Measurements from ENCODE around the gene ANKEF1. TPM values are rescaled to one million over a fixed set of nuclear protein-coding genes. Genes with fewer than 3 reads are reported as not detected.
"Not testable (repeated sequence)": the region's sequence is repeated elsewhere in the genome, so short reads cannot be mapped to it uniquely, and the experiment has no call there.

Gene ANKEF1
- total RNA-seq, 2 experiments from 2014 or later = 4.8 to 7.3 TPM

DNA sequence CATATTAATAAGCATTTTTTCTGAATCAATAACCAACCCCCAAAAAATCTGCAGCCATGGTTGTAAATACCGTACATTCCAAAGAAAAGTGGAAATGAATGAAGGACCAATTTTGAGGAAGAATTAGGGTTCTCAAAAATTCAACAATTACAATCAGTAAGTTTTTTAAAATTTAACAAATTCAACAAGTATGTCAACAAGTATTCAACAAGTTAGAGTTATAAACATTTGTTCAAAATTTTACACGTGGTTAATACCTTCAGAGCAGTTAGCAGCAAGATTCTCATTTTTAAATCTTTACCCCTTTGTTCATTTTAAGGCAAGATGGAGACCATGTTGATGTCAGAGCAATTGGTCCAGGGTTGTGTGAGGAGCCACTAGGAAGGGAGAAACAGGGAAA lies 27.6 kb upstream of the ANKEF1 start:
- Mint-ChIP-seq H3K36me3 (no peaks in the 10 kb centered on the region), H3K4me3 (no peak overlapping the region), H3K27ac (no peak overlapping the region), H3K27me3 (peaks cover 3% of the 10 kb centered on the region), H3K9me3 (ENCODE audit: low read depth) (no peaks in the 10 kb centered on the region), H3K4me1 (peaks cover 3% of the 10 kb centered on the region)
- CTCF ChIA-PET = no interaction called here
- DNase-seq = no peak
- ATAC-seq = no peak

DNA sequence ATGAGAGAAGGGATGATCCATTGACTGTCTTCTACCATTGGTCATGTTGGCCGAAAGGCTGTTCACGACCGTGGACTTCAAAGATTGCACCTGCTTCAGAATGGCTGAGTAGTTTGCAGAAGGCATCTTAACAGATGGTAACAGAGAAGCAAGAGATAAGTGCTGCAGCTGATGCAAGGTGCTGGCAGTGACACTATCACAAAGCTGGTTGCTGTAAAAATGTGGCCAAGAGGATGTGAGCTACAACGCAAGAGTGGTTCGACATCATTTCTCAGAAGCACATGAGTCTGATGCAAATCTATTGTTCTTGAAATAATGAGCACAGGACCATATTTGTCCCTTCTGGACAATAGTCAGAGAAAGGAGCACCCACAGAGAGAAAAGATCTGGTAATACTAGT lies 27.0 kb upstream of the ANKEF1 start:
- no peak for ATAC-seq
- no peak overlapping the region for H3K27ac Mint-ChIP-seq
- H3K4me1 Mint-ChIP-seq = peaks cover 3% of the 10 kb centered on the region
- no peaks in the 10 kb centered on the region for H3K36me3 Mint-ChIP-seq
- H3K9me3 Mint-ChIP-seq (ENCODE audit: low read depth) = no peaks in the 10 kb centered on the region
- CTCF ChIA-PET = no interaction called here
- DNase-seq = no peak
- H3K4me3 Mint-ChIP-seq = no peak overlapping the region
- peaks cover 3% of the 10 kb centered on the region for H3K27me3 Mint-ChIP-seq

DNA sequence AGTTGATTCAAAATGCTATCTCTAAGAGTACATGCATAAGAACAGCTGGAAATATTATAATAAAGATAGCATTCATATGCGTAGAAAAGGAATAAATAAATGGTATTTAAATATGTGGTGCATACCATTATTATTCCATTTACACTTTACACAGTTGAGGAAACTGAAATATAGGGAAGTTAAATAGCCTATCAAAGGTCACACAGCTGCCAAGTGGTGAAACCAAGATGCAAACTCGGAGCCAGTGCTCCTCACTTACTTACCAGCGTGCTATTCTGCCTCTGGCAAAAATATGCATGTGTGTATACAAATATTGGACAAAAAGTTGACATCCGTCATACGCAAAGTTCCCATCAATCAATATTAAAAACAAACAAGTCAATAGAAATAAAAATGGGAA lies 22.3 kb upstream of the ANKEF1 start:
- H3K9me3 Mint-ChIP-seq (ENCODE audit: low read depth) = no peaks in the 10 kb centered on the region
- no peak overlapping the region for H3K27ac Mint-ChIP-seq
- no peaks in the 10 kb centered on the region for H3K4me1 Mint-ChIP-seq
- no peak overlapping the region for H3K4me3 Mint-ChIP-seq
- peaks cover 7% of the 10 kb centered on the region for H3K27me3 Mint-ChIP-seq
- no peaks in the 10 kb centered on the region for H3K36me3 Mint-ChIP-seq
- DNase-seq (no peak), ATAC-seq (no peak)
- CTCF ChIA-PET = no interaction called here

DNA sequence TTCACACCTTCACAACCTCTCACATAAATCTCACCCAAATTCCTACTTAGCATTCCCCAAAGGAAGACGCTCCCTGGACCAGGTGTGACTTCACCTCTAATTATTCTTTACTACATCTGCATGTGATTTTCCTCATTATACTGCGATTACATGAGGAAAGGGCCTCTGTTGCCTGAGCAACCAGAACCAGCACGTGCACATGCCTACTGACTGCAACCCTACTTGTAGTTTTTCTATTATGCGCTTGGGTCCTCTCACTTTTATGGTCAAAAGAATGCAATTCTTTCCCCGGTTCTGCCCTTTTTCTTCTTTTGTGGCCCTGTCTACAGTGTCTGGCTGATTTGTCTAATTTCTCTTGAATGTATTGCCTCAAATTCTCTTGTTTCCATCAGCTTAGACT lies 20.4 kb upstream of the ANKEF1 start:
- Mint-ChIP-seq H3K27me3 (peaks cover 16% of the 10 kb centered on the region), H3K4me1 (no peaks in the 10 kb centered on the region), H3K36me3 (no peaks in the 10 kb centered on the region), H3K9me3 (ENCODE audit: low read depth) (no peaks in the 10 kb centered on the region), H3K4me3 (no peak overlapping the region), H3K27ac (no peak overlapping the region)
- ATAC-seq (no peak), DNase-seq (no peak)
- CTCF ChIA-PET = interaction anchor here (1.1 kb wide), 1 partner anchor 33 kb away, joined by 3 read pairs; no protein-coding TSS in a partner anchor

DNA sequence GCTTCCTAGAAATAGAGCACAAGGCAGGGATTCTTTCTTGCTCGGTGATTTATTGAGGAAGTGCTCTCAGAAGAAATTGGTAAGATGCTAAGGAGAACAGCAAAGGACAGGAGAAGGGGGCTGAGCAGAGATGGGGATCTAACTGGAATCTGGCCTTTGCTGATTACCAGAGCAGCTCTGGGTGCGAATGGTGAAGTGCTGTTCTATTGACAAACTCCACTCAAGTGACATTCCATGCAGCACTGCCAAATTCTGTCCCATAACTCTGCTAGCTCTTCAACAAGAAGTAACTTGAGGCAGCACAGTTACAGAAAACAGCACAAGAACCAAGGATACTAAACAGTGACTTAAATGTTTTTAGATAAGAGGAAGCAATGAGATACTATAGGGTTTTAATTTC lies 13.8 kb upstream of the ANKEF1 start:
- DNase-seq (no peak), ATAC-seq (no peak)
- H3K9me3 Mint-ChIP-seq (ENCODE audit: low read depth) = no peaks in the 10 kb centered on the region
- no peaks in the 10 kb centered on the region for H3K36me3 Mint-ChIP-seq
- H3K27ac Mint-ChIP-seq = no peak overlapping the region
- H3K4me3 Mint-ChIP-seq = no peak overlapping the region
- H3K27me3 Mint-ChIP-seq = peaks cover 28% of the 10 kb centered on the region
- peaks cover 6% of the 10 kb centered on the region for H3K4me1 Mint-ChIP-seq
- CTCF ChIA-PET = no interaction called here

DNA sequence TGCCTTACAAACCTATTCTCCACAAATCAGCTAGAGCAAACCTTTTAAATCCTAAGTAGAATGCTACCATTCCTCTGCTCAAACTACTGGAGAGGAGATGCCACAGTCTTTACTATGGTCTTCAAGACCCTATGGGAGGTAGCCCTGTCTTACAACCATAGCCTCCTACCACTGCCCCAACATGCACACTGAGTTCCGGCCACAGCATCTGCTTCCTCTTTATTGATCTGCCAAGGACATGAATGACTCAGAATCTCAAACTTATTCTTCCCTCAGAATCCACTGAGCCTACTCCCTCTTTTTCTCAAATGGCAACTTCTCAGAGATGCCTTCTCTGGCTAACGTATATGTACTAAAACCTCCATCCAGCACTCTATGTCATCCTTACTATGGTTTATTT lies 12.2 kb upstream of the ANKEF1 start:
- H3K4me3 Mint-ChIP-seq = no peak overlapping the region
- DNase-seq = no peak
- H3K27ac Mint-ChIP-seq = no peak overlapping the region
- no peaks in the 10 kb centered on the region for H3K9me3 Mint-ChIP-seq (ENCODE audit: low read depth)
- ATAC-seq = no peak
- CTCF ChIA-PET = no interaction called here
- peaks cover 36% of the 10 kb centered on the region for H3K27me3 Mint-ChIP-seq
- H3K36me3 Mint-ChIP-seq = no peaks in the 10 kb centered on the region
- H3K4me1 Mint-ChIP-seq = peaks cover 6% of the 10 kb centered on the region

DNA sequence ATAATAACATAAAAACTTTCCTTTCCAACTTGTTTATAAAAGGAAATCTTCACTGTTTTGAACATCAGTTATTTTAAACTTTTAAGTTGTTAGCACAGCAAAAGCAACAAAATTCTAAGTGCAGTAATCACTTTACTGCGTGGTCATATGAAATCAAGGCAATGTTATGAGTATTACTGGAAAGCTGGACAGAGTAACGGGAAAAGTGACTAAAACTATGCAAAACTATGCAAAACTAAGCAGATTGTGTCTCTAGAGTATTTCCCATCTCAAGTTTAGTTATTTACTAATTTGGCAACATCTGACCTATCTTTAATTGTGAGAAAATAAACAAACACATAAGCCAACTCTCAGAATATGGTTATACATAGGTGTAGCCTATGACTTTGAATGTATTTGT lies 10.9 kb upstream of the ANKEF1 start:
- no peaks in the 10 kb centered on the region for H3K9me3 Mint-ChIP-seq (ENCODE audit: low read depth)

DNA sequence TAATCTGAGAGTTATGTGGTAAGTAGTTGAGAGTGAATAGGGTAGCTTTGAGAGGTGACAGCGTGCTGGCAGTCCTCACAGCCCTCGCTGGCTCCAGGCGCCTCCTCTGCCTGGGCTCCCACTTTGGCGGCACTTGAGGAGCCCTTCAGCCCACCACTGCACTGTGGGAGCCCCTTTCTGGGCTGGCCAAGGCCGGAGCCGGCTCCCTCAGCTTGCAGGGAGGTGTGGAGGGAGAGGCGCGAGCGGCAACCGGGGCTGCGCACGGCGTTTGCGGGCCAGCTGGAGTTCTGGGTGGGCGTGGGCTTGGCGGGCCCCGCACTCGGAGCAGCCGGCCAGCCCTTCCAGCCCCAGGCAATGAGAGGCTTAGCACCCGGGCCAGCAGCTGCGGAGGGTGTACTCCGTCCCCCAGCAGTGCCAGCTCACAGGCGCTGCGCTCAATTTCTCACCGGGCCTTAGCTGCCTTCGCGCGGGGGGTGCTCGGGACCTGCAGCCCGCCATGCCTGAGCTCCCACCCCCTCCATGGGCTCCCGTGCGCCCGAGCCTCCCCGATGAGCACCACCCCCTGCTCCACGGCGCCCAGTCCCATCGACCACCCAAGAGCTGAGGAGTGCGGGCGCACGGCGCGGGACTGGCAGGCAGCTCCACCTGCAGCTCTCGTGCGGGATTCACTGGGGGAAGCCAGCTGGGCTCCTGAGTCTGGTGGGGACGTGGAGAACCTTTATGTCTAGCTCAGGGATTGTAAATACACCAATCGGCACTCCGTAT lies 3.2 kb upstream of the ANKEF1 start:
- CTCF ChIA-PET; H3K4me3 Mint-ChIP-seq; H3K27ac Mint-ChIP-seq; ATAC-seq; H3K36me3 Mint-ChIP-seq; H3K4me1 Mint-ChIP-seq; DNase-seq; H3K9me3 Mint-ChIP-seq (ENCODE audit: low read depth): not testable (repeated sequence)
- H3K27me3 Mint-ChIP-seq = peaks cover 30% of the 10 kb centered on the region

More for the DNA sequence above, 10.9 kb upstream of the ANKEF1 start:
- ATAC-seq = no peak
- Mint-ChIP-seq H3K27ac (no peak overlapping the region), H3K4me1 (peaks cover 6% of the 10 kb centered on the region), H3K27me3 (peaks cover 35% of the 10 kb centered on the region), H3K4me3 (no peak overlapping the region), H3K36me3 (no peaks in the 10 kb centered on the region)
- no peak for DNase-seq
- CTCF ChIA-PET = no interaction called here

DNA sequence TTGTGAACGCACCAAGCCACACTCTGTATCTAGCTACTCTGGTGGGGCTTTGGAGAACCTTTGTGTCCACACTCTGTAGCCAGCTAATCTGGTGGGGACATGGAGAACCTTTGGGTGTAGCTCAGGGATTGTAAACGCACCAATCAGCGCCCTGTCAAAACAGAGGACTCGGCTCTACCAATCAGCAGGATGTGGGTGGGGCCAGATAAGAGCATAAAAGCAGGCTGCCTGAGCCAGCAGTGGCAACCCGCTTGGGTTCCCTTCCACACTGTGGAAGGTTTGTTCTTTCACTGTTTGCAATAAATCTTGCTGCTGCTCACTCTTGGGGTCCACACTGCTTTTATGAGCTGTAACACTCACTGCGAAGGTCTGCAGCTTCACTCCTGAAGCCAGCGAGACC lies 2.5 kb upstream of the ANKEF1 start:
- H3K4me3 Mint-ChIP-seq; ATAC-seq; H3K36me3 Mint-ChIP-seq; CTCF ChIA-PET; H3K4me1 Mint-ChIP-seq; H3K27ac Mint-ChIP-seq; H3K9me3 Mint-ChIP-seq (ENCODE audit: low read depth); DNase-seq: not testable (repeated sequence)
- peaks cover 27% of the 10 kb centered on the region for H3K27me3 Mint-ChIP-seq

DNA sequence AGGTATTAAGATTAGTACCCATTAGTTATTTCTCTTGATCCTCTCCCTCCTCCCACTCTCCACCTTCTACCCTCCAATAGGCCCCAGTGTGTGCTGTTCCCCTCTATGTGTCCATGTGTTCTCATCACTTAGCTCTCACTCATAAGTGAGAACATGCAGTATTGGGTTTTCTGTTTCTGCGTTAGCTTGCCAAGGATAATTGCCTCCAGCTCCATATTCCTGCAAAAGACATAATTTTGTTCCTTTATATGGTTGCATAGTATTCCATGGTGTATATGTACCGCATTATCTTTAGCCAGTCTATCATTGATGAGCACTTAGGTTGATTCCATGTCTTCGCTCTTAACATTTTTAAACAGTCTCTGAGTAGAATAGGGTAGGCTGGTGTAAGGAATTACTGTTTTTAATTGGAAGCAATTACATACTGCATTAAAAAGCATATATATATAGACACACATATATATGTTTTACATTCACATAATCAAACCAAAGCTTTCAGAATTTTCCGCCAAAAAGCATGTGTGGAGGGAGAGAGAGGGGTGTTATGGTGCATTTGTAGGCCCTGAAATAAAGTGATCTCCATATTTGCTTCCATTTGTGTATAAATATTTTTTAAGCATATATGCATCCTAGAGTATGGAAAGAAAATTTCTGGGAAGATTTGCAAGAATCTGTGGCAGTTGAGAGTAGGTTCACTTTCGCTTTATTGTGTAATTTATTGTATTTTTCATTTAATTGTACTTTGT lies 709 bp upstream of the ANKEF1 start:
- peaks cover 8% of the 10 kb centered on the region for H3K4me1 Mint-ChIP-seq
- CTCF ChIA-PET = no interaction called here

DNA sequence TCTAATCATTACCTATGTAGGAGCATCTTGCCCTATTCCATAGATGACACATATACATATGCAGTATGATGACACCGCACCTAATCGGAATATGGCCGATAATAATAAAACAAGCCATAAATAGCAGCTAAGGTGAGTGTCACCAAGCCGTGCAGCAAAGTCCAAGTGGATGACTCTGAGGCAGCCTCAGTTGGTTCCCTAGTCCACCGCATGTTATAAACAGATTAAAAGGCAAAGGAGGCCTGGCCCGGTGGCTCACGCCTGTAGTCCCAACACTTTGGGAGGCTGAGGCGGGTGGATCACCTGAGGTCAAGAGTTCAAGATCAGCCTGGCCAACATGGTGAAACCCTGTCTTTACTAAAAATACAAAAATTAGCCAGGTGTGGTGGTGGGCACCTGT lies 1.5 kb downstream of the ANKEF1 start:
- not testable (repeated sequence) for DNase-seq; H3K27ac Mint-ChIP-seq; H3K4me3 Mint-ChIP-seq; H3K9me3 Mint-ChIP-seq (ENCODE audit: low read depth); H3K27me3 Mint-ChIP-seq; ATAC-seq
- Mint-ChIP-seq H3K4me1 (peaks cover 12% of the 10 kb centered on the region), H3K36me3 (peaks cover 21% of the 10 kb centered on the region)
- CTCF ChIA-PET = interaction anchor here (1.3 kb wide), 1 partner anchor 12 kb away, joined by 4 read pairs; no protein-coding TSS in a partner anchor

More for the DNA sequence above, 709 bp upstream of the ANKEF1 start:
- Mint-ChIP-seq H3K4me3 (no peak overlapping the region), H3K36me3 (peaks cover 14% of the 10 kb centered on the region), H3K9me3 (ENCODE audit: low read depth) (no peaks in the 10 kb centered on the region), H3K27ac (no peak overlapping the region), H3K27me3 (peaks cover 20% of the 10 kb centered on the region)
- ATAC-seq (no peak), DNase-seq (no peak)

DNA sequence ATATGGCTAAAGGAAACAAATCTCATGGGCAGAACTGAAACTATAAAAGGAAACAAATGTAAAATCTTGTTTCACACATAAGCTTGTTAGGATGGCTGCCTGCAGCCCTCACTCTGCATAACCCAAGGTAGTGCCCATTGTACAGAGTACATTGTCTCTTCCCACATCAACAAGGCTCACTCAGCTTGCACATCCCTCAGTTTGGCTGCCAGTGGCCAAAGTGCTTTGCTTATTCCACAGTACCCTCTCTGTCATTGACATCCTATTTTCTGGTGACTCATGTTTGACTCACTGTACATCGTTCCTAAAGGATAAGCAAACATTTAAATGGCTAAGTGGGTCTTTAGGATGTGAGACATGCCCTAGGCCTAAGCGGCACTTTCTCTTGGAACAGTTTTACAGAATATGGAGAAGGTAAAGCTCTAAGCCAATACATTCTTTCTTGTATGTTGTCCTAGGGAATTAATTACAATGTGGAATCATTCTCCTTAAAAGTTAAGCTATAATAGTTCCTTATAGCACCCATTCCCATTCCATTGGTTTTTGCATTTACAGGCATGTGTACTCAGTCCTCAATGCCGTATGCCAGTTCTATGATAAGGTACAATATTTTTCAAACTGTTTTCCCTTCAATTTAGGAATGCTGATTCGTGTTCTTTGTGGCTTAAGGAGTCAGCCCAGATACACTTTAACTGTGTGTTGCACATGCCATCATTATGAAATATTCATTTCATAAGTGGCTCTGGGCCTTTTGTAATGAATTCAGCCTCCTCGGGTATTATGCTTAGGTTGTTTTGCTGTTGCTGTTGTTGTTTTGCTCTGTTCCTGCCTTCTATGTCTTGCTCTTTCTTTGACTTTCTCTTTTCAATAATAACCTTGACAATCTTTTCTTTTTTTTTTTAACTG lies 5.5 kb downstream of the ANKEF1 start:
- H3K36me3 Mint-ChIP-seq = peaks cover 29% of the 10 kb centered on the region
- DNase-seq (no peak), ATAC-seq (no peak)
- peaks cover 17% of the 10 kb centered on the region for H3K4me1 Mint-ChIP-seq
- H3K27ac Mint-ChIP-seq = no peak overlapping the region
- CTCF ChIA-PET = interaction anchor here (1.5 kb wide), 1 partner anchor 12 kb away, joined by 3 read pairs; no protein-coding TSS in a partner anchor
- no peak overlapping the region for H3K4me3 Mint-ChIP-seq
- H3K27me3 Mint-ChIP-seq = no peaks in the 10 kb centered on the region
- no peaks in the 10 kb centered on the region for H3K9me3 Mint-ChIP-seq (ENCODE audit: low read depth)

DNA sequence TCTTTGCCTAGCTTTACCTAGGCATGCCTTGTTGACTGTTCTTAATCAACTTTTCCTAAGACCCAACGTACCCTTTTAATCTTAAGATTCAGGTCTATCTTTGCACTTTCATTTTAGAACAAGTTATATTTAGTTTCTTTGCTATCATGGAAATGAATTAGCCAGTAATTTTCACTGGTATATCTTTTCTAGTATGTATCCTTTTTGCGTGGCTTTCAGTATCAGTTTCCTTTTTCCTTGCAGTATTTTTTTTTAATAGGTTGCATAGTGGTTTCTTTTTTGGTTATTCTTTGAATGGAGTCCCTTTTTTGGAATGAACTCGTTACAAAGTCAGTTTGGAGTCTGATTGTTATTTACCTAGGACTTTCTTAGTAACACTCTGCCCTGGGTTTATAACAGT lies 7.3 kb downstream of the ANKEF1 start:
- H3K4me1 Mint-ChIP-seq = peaks cover 11% of the 10 kb centered on the region
- peak; percentile 51 for ATAC-seq
- H3K36me3 Mint-ChIP-seq = peaks cover 24% of the 10 kb centered on the region
- CTCF ChIA-PET = no interaction called here
- H3K27ac Mint-ChIP-seq = peak overlapping the region; percentile 84
- H3K27me3 Mint-ChIP-seq = no peaks in the 10 kb centered on the region
- DNase-seq = no peak
- peak overlapping the region; percentile 38 for H3K4me3 Mint-ChIP-seq
- H3K9me3 Mint-ChIP-seq (ENCODE audit: low read depth) = no peaks in the 10 kb centered on the region

Measured in activated CD8-positive, alpha-beta memory T cell treated with anti-CD3 and anti-CD28 coated beads, Interleukin-2, amount 10 ng/mL, durations not matched to agents 7 days and 5 days (primary cell).